UCSD-AML1 (cell line): ENCODE measurements around the gene ESPNL.

ENCODE experiments used
- DNase-seq: peaks from one replicate; lab custom pipeline; 2025; ENCODE audit not compliant: unreplicated experiment; lab: John Stamatoyannopoulos, UW

Gene ESPNL

GRCh38 chr2:238098901-238099713 is 1.0 kb upstream of the ESPNL start:
- no peak for DNase-seq

DNA sequence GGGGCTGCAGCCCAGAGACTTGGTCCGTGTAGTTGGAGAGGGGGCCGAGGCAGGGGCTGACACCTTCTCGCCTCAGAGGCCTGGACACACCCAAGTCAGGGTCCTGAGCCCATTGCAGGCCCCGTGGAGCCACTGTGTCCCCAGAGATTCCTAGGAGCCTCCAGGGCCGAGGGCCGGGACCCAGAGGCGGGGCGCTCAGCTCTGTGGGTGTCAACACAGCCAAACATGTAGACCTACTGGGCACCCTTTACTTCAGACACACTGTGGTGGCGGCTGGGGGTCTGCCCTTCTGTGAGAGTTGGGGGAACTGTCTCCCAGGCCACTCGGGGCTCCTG is 459 bp upstream of the ESPNL start:
- DNase-seq = no peak

- DNase-seq = no peak
Measured at GRCh38 chr2:238100821-238101771, 956 bp downstream of the ESPNL start.

DNA sequence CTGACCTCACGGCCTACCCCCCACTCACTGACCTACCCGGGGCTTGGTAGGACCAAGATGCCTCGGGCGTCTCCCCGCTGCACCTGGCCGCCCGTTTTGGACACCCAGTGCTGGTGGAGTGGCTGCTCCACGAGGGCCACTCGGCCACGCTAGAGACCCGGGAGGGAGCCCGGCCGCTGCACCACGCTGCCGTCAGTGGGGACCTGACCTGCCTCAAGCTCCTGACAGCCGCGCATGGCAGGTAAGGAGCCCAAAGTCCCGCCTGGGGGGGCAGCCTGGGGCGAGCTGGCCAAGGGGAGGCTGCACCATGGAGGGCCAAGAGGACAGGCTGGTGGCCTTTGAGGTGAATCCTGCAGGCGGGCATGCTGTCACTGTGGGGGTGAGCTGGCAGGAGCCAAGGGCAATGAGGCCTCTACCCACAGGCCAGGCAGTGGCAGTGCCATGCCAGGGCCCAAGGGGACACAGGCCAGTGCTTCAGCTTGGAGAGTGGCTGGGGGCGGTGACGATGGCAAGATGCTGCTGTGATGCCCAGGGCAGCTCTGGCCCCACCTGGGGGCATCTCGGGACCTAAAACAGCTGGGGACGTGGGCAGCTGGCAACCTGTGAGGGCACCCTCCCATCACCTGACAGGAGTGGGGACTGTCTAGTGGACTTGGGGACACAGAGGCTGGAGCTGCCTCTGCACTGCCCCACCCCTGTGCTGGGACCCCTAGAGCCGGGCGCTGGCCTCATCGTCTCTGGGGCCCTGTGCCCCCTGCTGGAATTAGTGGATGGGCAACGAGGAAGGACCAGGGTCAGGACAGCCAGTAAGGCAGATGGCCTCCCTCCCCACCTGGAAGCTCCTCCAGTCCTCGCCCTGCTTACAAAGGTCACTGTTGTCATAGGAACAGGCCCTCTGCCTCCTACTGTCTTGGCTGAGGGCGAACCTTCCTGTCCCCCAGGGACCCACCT is 2.0 kb downstream of the ESPNL start:
- no peak for DNase-seq

DNA sequence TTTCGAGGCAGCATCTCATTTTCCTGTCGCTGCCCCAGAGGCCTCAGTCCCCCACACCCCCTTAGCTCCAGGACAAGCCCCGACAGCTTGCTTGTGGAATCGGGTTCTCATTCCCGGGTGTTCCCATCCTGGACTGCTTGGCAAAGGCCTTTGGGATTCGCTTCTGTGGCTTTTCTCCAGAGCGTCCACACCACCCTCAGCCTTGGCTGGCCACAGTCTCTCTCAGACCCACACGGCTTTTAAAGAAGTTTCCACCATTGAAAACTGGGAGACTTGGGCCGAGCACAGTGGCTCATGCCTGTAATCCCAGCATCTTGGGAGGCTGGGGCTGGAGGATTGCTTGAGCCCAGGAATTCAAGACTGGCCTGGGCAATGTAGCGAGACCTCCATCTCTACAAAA is 2.7 kb downstream of the ESPNL start:
- DNase-seq = no peak

DNA sequence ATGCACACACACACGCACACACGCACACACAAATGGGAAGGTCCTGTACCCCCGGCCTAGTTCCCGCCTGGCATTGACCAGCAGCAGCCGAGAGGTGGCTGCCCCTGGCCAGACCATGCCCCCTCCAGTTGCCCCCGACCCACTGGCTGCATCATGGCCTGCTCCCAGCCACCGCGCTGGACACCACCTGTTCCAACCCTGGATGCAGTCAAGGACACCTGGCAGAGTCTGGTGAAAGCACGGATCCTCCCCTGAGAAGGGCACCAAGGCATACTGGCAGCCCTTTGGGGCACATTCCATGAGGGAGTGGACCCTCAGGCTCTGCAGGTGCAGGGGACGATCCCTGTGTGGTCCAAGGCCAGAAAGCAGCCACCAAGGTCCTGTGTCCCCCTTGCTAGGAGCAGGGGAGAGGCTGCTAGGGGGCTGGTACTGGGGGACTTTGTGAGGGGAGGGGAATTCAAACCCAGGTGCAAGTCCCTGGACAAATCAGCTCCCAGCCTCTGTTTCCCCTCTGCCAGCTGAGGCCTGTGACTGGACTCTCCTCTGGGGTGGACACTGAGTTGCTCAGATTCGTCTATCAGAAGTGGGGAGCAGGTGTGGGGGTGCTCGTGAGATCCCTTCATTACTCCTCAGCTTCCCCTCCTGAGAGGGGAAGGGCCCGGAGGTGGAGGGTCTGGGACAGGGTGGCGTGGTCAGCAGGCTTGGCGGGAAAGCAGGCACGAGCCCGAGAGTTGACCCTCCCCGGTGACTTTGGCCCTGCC is 3.5 kb downstream of the ESPNL start:
- no peak for DNase-seq

- no peak for DNase-seq
Measured at GRCh38 chr2:238104226-238104690, 4.1 kb downstream of the ESPNL start.

DNA sequence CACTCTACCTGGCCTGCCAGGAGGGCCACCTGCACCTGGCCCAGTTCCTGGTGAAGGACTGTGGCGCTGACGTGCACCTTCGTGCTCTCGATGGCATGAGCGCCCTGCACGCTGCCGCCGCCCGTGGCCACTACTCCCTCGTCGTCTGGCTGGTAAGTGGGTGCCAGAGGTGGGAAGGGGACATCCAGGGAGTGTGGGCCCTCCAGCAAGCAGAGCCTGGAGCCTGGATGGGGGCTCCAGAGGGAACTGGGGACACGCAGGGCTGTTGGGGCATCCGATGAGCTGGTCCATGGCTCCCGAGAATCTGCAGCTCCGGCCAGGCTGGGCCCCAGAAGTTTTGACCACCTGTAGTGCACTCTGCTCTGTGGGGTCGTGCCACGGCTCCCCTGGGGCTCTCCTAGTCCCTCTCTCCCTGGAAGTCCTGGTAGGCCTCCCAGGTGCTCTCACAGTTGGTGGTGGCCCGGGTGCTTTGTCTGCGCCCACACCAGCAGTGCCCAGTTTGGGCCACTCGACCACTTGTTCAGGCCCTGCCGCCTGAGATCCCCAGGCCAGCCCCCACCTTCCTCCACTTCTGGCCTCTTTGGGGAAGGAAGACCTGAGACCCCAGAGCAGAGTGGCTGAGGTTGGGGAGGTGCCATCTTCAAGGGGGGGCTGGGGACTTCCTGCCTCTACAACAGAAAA is 4.7 kb downstream of the ESPNL start:
- DNase-seq = no peak

DNA sequence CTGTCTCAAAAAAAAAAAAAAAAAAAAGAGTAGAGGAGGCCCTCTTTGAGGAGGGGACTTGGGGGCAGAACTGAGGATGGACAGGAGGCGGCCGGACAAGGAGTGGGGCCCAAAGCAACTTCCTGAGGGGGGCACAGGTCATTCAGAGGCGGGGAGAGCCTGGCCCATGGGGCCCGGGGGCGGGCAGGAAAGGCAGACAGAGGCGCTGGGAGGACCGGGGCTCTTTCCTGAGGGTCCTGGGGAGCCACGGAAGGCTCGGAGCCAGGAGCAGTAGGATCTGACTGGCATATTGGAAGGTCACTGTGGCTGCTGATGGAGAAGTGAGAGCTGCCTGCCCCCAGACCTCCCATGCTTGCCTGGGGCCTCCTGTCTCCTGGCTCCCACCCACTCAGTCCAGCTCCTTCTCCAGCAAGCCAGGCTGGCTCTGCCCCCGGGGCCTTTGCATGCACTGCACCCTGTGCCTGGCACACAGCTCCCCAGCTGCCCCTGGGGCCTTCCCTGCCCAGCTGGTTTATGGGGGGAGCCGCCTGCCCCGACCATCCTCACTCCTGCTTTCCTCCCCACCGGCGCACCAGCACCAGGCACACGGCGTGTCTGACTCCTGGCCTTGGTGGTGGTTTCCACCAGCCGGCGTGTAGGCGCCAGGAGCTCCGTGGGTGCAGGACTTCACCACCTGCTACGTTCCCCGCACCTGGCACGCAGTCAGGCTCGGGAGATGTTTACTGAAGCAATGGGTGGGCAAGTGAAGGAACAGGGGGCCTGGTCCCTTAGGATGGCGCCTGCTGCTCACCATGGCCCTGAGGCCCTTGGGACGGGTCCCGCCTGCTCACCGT is 5.6 kb downstream of the ESPNL start:
- DNase-seq = no peak

- DNase-seq = no peak
Measured at GRCh38 chr2:238106339-238106697, 6.2 kb downstream of the ESPNL start.

- peak; percentile 71 for DNase-seq
Measured at GRCh38 chr2:238106698-238107524, 6.8 kb downstream of the ESPNL start.

DNA sequence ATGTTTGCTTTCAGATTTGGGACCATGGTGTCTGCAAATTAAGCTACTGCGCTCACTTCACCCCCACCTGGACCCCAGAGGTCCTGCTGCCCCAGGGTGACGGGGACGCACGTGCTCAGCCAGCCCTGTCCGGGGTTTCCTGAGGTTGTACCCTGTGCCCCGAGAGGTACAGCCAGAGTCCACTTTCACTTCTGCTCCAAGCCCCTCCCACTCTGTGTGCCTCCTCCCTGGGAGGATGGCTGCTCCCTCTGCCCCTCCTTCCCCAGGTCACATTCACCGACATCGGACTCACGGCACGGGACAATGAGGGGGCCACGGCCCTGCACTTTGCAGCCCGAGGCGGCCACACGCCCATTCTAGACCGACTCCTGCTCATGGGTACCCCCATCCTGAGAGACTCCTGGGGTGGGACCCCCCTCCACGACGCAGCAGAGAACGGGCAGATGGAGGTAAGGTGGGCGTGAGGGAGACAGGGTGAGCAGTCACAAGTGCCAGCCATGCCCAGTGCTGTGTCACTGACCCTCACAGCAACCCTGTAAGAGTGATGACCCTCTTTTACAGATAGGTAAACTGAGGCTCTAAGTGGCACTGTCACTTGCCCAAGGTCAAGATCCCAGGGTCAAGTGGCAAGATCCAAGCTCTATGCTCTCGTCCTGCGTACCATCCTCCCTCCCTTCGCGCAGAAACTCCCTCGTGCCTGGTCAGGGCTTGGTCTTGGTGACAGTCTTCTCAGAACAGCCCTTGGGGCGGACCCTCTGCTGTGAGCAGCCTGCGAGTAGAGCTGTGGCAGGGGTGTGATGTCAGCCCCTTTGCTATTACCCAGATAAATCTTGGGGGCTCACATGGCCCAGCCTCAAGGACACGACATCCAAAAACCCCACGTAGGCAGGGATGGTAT is 7.6 kb downstream of the ESPNL start:
- DNase-seq = no peak

DNA sequence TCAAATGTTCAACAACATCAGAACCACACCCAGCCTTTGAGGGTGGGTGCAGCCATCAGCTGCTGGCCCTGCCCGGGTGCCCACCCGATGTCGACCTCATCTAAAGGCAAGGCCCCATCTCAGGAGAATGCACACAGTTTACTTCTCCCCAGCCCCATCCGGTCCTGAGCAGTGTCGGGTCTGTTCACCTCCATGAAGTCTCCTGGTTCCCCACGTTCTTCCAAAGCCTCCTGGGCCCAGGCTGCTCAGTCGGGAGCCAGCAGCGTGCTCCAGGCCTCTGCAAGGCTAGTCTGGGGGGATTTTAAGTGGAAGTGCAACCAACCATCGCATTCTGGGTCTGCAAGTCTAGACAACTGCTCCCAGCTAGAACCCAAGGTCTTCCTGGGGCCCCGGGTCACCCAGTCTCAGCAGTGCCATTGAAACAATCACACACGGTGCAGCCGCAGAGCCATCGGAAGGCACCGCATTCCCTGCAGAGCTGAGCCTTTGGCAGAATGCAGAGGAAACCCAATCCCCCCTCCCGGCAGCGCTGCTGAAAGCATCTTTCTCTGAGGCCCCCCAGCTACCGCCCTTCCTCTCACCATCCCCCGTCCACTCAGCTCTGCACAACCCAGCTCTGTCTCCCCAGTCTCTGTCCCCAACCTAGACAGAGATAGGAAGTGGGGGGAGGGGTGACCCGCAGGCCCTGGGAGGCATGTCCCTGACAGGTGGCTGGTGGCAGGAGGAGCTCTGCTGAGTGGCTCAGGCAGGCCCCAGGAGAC is 8.5 kb downstream of the ESPNL start:
- peak; percentile 54 for DNase-seq

DNA sequence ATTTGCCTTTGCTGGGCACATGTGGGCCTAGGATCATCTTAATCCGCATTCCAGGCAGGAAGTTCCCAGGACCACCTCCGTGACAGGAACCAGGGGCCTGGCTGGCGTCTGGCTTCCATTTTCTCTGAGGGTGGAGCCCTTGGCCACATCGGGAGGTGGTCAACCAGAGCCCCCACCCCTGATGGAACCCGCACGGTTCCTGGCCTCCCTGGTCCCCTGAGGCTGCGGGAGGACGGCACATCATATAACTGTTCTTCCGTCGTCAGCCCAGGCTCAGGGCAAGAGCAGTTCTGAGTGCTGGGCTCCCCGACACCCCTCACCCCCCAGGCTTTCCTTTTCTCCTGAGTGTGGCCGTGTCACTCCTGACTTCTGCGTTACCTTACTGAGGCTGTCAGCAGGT is 13.5 kb downstream of the ESPNL start:
- no peak for DNase-seq

- DNase-seq = peak; percentile 66
Measured at GRCh38 chr2:238114331-238114841, 14.2 kb downstream of the ESPNL start.
